MV-4-11 (cell line): ENCODE data around the gene TRA2B.
"Not testable (repeated sequence)": the region's sequence is repeated elsewhere in the genome, so short reads cannot be mapped to it uniquely, and the experiment has no call there.

Source experiments
- DNase-seq: peaks from one replicate; lab custom pipeline; 2025; lab: John Stamatoyannopoulos, UW

Gene TRA2B

DNA sequence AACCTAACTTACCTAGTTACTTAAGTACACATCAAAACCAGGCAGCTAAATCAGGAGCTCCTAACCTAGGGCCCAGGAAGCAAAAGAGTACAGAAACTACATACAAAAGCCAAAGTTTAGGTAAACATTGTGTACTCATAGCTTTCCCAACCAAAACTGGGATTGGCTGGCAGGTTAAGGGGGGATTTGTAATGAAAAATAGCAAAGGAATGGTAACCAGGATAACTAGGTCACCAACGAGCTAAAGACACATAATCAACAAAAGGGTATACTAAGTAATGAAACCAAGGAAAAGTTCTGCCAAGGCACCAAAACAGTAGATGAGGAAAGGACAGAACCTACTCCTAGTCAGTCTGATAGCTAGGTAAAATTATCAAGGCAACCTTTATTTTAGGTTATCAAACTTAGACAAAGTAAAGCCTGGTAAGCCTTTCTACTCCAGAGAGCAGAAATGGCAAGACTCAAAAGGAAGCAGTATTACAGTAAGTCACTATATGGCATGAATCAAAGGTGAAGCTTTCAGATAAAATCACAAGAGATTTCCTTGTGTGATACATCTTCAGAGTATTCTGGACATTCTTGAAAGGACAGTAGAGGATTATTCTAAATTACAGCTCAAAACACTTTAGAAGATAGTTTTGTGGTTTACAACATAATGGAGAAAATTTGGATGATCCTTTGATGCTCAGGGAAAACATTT is 10.2 kb downstream of the TRA2B start:
- DNase-seq = no peak

GRCh38 chr3:185926445-185926844 is 11.4 kb downstream of the TRA2B start:
- DNase-seq = no peak

DNA sequence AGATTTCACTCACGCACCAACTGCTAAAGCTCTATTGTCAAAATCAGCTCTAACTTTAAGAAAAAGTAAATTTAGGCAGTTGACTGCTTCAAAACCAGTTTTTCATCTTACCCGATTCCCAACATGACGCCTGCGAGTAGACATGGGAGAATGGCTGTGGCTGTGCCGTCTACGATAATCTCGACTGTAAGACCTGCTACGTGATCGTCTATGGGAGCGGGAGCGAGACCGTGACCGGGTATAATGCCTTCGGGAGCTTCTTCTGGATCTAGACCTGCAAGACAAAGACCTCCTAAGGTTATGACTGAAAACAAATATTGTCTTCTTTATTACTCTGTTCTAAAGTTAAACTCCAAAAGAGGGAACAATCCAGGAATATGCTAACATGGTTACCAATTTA is 12.5 kb downstream of the TRA2B start:
- no peak for DNase-seq

GRCh38 chr3:185924375-185924774 is 13.4 kb downstream of the TRA2B start:
- DNase-seq = no peak

GRCh38 chr3:185920184-185920583 is 17.6 kb downstream of the TRA2B start:
- no peak for DNase-seq

- DNase-seq = no peak
These were observed 21.6 kb downstream of the TRA2B start for GRCh38 chr3:185916042-185916833.

GRCh38 chr3:185915642-185916041 is 22.2 kb downstream of the TRA2B start:
- no peak for DNase-seq

DNA sequence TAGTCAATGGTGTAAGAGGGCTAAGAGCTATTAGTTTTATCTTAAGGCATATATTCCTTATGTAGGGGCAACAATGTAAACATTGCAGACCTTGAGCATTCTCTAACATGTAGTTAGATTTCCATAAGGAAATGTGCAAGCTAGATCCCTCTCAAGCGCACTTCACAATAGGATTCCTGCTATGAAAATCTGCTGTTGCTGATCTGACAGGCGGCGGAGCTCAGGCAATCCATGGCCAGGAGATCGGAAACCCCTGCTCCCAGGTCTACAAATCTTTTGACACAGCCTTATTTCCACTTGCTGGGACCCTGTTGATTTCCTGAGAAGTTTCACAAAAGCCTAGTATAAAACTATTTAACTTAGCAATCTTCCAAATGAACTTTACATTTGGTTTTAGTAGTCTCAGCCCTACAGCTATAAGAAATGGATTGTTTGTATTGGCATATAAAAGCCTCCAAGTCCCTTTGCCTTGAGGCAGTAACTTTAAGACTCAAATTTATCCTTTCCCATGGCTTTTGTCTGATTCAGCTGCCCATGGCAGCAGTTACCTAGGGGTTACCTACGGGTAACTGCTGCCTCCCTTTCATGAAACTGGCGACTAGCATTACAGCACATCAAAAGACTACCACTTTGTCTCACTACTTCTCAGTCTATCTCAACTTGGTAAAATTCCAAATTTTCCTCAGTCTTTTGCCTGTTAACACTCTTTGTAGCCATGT is 22.7 kb downstream of the TRA2B start:
- no peak for DNase-seq

- peak; percentile 44 for DNase-seq
These were observed 24.6 kb downstream of the TRA2B start for GRCh38 chr3:185912929-185913901.

DNA sequence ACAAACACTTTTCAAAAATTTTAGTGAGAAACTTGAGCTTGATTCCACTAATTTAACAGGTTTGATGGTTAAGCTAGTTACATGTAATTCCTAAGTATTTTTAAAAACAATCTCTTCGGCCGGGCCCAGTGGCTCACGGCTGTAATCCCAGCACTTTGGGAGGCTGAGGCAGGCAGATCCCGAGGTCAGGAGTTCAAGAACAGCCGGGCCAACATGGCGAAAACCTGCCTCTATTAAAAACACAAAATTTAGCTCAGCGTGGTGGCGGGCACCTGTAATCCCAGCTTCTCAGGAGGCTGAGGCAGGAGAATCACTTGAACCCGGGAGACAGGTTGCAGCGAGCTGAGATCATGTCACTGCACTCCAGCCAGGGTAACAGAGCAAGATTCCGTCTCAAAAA is 25.3 kb downstream of the TRA2B start:
- no peak for DNase-seq

DNA sequence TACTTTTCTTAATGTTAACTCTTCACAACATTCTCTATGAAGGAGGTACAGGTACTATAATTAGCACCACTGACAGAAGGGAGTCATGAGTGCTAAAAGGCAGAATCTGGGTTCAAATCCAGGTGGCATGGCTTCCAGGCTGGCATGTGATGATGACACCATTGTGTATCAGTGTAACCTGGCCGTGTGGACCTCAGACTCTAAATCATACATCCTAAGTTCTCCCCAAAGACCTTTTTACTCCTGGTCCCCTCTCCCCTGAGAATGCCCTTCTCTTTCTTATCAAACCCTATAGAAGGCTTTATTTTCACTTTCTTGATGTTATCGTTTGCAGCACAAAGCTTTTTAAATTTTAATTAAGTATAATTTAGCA is 26.8 kb downstream of the TRA2B start:
- DNase-seq = peak; percentile 40

- DNase-seq = not testable (repeated sequence)
These were observed 27.3 kb downstream of the TRA2B start for GRCh38 chr3:185910322-185911075.

DNA sequence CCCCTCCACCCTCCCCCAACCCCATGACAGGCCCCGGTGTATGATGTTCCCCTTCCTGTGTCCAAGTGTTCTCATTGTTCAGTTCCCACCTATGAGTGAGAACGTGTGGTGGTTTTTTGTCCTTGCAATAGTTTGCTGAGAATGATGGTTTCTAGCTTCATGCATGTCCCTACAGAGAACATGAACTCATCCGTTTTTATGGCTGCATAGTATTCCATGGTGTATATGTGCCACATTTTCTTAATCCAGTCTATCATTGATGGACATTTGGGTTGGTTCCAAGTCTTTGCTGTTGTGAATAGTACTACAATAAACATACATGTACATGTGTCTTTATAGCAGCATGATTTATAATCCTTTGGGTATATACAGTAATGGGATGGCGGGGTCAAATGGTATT is 27.9 kb downstream of the TRA2B start:
- not testable (repeated sequence) for DNase-seq

DNA sequence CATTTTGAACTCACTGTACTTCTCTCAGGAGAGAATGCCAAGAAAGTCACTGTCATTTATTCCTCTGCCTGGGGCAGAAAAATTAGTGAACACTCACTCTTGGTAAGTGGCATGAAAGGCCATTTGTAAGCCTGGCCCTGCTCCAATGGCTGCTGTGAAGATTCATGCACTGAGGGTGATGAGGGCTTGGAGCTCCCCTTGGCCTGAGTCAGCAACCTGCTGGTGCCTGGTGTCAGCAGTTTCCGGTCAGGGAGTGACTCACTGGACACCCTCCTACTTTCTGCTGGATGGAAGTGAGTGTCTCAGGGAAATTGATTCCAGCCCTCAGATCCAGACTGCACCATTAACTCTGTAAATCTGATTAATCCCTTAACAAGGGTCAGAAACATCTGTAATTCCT is 37.6 kb downstream of the TRA2B start:
- peak; percentile 51 for DNase-seq

- no peak for DNase-seq
These were observed 41.2 kb downstream of the TRA2B start for GRCh38 chr3:185896636-185897035.

GRCh38 chr3:185887066-185887465 is 50.7 kb downstream of the TRA2B start:
- no peak for DNase-seq

- no peak for DNase-seq
These were observed 53.2 kb downstream of the TRA2B start for GRCh38 chr3:185884641-185885040.

- no peak for DNase-seq
These were observed 55.9 kb downstream of the TRA2B start for GRCh38 chr3:185881926-185882325.

DNA sequence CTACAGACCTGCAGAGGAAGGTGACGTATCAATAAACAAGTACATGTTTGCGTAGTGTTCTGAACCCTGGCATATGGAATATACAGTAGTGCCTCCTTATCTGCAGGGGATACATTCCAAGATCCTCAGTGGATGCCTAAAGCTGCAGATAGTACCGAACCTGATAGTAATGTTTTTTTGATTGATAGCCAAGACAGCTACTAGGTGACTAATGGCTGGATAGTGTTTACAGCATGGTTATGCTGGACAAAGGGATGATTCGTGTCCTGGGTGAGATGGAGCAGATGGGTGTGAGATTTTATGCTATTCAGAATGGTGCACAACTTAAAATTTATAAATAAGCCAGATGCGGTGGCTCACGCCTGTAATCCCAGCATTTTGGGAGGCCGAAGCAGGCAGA is 57.2 kb downstream of the TRA2B start:
- DNase-seq = no peak

DNA sequence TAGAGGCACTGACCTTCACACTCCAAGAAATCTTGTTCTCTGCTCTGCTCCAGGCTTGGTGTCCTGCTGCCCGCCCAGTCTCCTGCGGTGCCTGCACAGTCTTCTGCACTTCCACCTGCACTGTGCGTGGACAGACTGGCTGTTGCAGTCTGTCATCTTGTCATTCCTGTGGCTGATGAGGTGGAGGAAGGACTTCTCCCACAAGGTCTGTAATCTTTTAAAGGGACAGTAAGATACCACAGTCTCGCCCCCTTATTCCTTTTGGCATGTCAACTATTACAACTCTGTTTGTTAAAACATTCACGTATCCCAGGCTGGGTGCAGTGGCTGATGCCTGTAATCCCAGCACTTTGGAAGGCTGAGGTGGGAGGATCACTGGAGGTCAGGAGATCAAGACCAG is 58.9 kb downstream of the TRA2B start:
- DNase-seq = no peak

GRCh38 chr3:185874119-185874518 is 63.7 kb downstream of the TRA2B start:
- DNase-seq = no peak
